A673 (cell line): ENCODE data around the gene NAA40. TPM values are rescaled to one million over a fixed set of nuclear protein-coding genes. Genes with fewer than 3 reads are reported as not detected.

Source experiments
- BruUV-seq: library from RNA; stranded (reverse); fragments of 400-500 nt; replicated peaks from 2 replicates; lab custom pipeline; 2021; lab: Mats Ljungman, UMichigan
- CTCF ChIA-PET: fragments of 300-600 bp; sonication (Branson Sonifier 250); formaldehyde crosslinking; loops from one replicate; lab custom pipeline; 2022; ENCODE audit warnings: antibody characterized with exemption; lab: Charles Lee
- POLR2A ChIA-PET: fragments of 300-600 bp; sonication (Branson Sonifier 250); formaldehyde crosslinking; loops from one replicate; lab custom pipeline; 2022; ENCODE audit warnings: antibody characterized with exemption; ENCODE audit not compliant: low non-redundant PET; lab: Charles Lee
- DNase-seq: peaks from one replicate; pipeline ENCODE4 v3.0.0-alpha.2; 2015; ENCODE audit warnings: low spot score
- H3K27ac ChIP-seq: fragments of 200-600 bp; sonication (generic); 2 replicates; pipeline ENCODE4 v1.5.1; 2016; ENCODE audit warnings: mixed run types, low read depth, mild to moderate bottlenecking, mixed read lengths, antibody characterized with exemption, low read length; ENCODE audit not compliant: poor library complexity, severe bottlenecking
- H3K27me3 ChIP-seq: fragments of 200-600 bp; sonication (generic); replicated peaks from 2 replicates; pipeline ENCODE4 v1.6.1; 2017; ENCODE audit warnings: mixed run types, low read depth, mild to moderate bottlenecking, mixed read lengths, antibody characterized with exemption, low read length; ENCODE audit not compliant: insufficient read depth, poor library complexity
- H3K36me3 ChIP-seq: fragments of 200-600 bp; sonication (generic); 2 replicates; pipeline ENCODE4 v1.6.1; 2016; ENCODE audit warnings: mixed run types, mild to moderate bottlenecking, mixed read lengths, antibody characterized with exemption, low read length; ENCODE audit not compliant: insufficient read depth, poor library complexity, severe bottlenecking
- H3K4me1 ChIP-seq: fragments of 200-600 bp; sonication (generic); 2 replicates; pipeline ENCODE4 v1.6.1; 2017; ENCODE audit warnings: mixed run types, mild to moderate bottlenecking, mixed read lengths, antibody characterized with exemption, low read length; ENCODE audit not compliant: insufficient read depth, poor library complexity, severe bottlenecking
- H3K4me3 ChIP-seq: fragments of 200-600 bp; sonication (generic); 2 replicates; pipeline ENCODE4 v1.5.1; 2016; ENCODE audit warnings: low read depth, mixed run types, mild to moderate bottlenecking, mixed read lengths, low read length; ENCODE audit not compliant: poor library complexity, severe bottlenecking
- H3K9me3 ChIP-seq: fragments of 200-600 bp; sonication (generic); 2 replicates; pipeline ENCODE4 v1.6.1; 2016; ENCODE audit warnings: mixed run types, low read depth, mild to moderate bottlenecking, mixed read lengths, antibody characterized with exemption, low read length; ENCODE audit not compliant: poor library complexity, severe bottlenecking
- EZH2 ChIP-seq: fragments of 200-600 bp; sonication (generic); IDR thresholded peaks from 2 replicates; pipeline ENCODE4 v1.6.1; 2017; ENCODE audit warnings: borderline replicate concordance, low read depth, mild to moderate bottlenecking, mixed read lengths, antibody characterized with exemption, low read length; ENCODE audit not compliant: poor library complexity, severe bottlenecking
- intact Hi-C: fragments of 100-400 bp; cut with micrococcal nuclease; formaldehyde crosslinking; loops from one replicate; pipeline ENCODE4 v1.10.0; 2022; ENCODE audit not compliant: unreplicated experiment
- total RNA-seq: library from RNA; stranded (reverse); gene quantifications from 2 replicates; pipeline ENCODE4 v1.2.3, GENCODE V29; 2021
- TF ChIP-seq, protein P1 (sequence below): fragments of 300-800, 200-600 bp; sonication (generic); conservative IDR thresholded peaks from 2 replicates; pipeline ENCODE4 v1.5.1; 2017; ENCODE audit warnings: low read depth, mild to moderate bottlenecking, antibody characterized with exemption, low read length, moderate library complexity, mixed read lengths

The NAA40 gene
- total RNA-seq, 1 experiment from 2014 or later: 44.8 TPM

DNA sequence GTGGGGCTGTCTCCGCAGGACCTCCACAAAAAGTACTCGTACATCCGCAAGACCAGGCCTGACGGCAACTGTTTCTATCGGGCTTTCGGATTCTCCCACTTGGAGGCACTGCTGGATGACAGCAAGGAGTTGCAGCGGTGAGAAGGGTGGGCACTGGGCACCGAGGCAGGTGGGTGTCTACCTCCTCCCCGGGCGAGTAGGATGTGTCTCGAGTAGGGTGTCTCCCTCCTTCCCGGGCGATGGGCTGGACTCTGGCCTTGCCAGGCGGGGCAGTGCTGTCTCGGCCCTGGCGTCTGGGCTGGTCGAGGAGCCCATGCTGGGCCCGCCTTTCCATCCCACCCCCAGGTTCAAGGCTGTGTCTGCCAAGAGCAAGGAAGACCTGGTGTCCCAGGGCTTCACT, 57.7 kb downstream of the NAA40 start:
- BruUV-seq: no TSS peak
- H3K4me1 ChIP-seq: peaks cover 31% of the 10 kb centered on the region
- no peak for DNase-seq
- ChIA-PET CTCF (no interaction called here), POLR2A (no interaction called here)
- H3K9me3 ChIP-seq: no peaks in the 10 kb centered on the region
- H3K27ac ChIP-seq: no peak overlapping the region
- peaks cover 34% of the 10 kb centered on the region for H3K36me3 ChIP-seq
- H3K4me3 ChIP-seq: no peak overlapping the region
- TF ChIP-seq, protein P1, sequence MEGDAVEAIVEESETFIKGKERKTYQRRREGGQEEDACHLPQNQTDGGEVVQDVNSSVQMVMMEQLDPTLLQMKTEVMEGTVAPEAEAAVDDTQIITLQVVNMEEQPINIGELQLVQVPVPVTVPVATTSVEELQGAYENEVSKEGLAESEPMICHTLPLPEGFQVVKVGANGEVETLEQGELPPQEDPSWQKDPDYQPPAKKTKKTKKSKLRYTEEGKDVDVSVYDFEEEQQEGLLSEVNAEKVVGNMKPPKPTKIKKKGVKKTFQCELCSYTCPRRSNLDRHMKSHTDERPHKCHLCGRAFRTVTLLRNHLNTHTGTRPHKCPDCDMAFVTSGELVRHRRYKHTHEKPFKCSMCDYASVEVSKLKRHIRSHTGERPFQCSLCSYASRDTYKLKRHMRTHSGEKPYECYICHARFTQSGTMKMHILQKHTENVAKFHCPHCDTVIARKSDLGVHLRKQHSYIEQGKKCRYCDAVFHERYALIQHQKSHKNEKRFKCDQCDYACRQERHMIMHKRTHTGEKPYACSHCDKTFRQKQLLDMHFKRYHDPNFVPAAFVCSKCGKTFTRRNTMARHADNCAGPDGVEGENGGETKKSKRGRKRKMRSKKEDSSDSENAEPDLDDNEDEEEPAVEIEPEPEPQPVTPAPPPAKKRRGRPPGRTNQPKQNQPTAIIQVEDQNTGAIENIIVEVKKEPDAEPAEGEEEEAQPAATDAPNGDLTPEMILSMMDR: no peak
- no peak for TF ChIP-seq EZH2
- intact Hi-C loops: no loop called here
- no peaks in the 10 kb centered on the region for H3K27me3 ChIP-seq

DNA sequence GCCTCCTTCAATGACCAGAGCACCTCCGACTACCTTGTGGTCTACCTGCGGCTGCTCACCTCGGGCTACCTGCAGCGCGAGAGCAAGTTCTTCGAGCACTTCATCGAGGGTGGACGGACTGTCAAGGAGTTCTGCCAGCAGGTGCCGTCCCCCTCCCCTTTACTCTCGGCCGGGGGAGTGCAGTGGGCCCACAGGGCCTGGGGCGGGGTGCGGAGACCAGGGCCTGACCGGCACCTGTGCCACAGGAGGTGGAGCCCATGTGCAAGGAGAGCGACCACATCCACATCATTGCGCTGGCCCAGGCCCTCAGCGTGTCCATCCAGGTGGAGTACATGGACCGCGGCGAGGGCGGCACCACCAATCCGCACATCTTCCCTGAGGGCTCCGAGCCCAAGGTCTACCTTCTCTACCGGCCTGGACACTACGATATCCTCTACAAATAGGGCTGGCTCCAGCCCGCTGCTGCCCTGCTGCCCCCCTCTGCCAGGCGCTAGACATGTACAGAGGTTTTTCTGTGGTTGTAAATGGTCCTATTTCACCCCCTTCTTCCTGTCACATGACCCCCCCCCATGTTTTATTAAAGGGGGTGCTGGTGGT, 58.4 kb downstream of the NAA40 start:
- intact Hi-C loops: no loop called here
- Histone ChIP-seq H3K27me3 (no peaks in the 10 kb centered on the region), H3K4me1 (peaks cover 38% of the 10 kb centered on the region), H3K36me3 (peaks cover 31% of the 10 kb centered on the region), H3K9me3 (no peaks in the 10 kb centered on the region), H3K27ac (no peak overlapping the region), H3K4me3 (no peak overlapping the region)
- TF ChIP-seq, protein P1: no peak
- TF ChIP-seq EZH2: no peak
- ChIA-PET POLR2A (no interaction called here), CTCF (no interaction called here)
- TSS peak; percentile 73 for BruUV-seq
- no peak for DNase-seq

DNA sequence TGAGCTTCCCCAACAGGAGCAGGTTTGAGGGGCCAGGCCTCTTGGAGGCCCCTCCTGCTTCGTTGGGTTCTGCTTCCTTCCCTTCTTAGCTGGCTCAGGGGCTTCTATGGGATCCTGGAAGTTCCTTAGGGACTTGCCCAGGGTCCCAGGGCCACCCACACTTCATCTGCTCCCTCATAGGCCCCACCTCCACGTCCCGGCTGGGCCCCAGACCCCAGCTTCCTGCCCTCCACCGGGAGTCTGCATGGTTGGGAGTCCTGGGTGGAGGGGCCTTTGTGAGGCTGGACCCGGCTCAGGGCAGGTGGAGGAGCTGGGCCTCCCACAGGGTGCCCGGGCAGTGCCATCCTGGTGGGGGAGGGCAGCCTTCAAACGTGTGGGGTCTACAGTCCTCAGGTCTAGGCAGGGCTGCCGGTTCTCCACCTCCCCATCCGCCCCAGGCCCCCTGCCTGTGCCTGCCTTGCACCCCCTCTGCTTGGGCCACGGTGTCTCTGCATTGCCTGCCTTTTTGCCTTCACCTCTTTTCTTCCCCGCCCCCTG, 59.1 kb downstream of the NAA40 start:
- Histone ChIP-seq H3K4me3 (no peak overlapping the region), H3K9me3 (no peaks in the 10 kb centered on the region), H3K27ac (no peak overlapping the region), H3K4me1 (peaks cover 39% of the 10 kb centered on the region), H3K36me3 (peaks cover 31% of the 10 kb centered on the region), H3K27me3 (no peaks in the 10 kb centered on the region)
- BruUV-seq: no TSS peak
- TF ChIP-seq, protein P1: no peak
- no peak for TF ChIP-seq EZH2
- POLR2A ChIA-PET: no interaction called here
- no peak for DNase-seq
- CTCF ChIA-PET: no interaction called here
- intact Hi-C loops: no loop called here
